GM12872 (cell line): ENCODE measurements around the gene GAPDH.

Source experiments
- CTCF ChIP-seq: IDR thresholded peaks from 3 replicates; pipeline ENCODE4 v1.5.1; 2011; ENCODE audit warnings: low read depth, mild to moderate bottlenecking, low read length, moderate library complexity; ENCODE audit not compliant: insufficient read depth

The GAPDH gene

GRCh38 chr12:6524648-6525047, 9.7 kb upstream of the GAPDH start:
- TF ChIP-seq CTCF, result no peak

- no peak for TF ChIP-seq CTCF
Measured at GRCh38 chr12:6526201-6526600, 8.1 kb upstream of the GAPDH start.

GRCh38 chr12:6526766-6527525, 7.4 kb upstream of the GAPDH start:
- TF ChIP-seq CTCF, result no peak

- no peak for TF ChIP-seq CTCF
Measured at GRCh38 chr12:6527711-6528110, 6.6 kb upstream of the GAPDH start.

GRCh38 chr12:6528539-6529235, 5.6 kb upstream of the GAPDH start:
- TF ChIP-seq CTCF, result no peak

GRCh38 chr12:6529291-6529737, 5.0 kb upstream of the GAPDH start:
- no peak for TF ChIP-seq CTCF

GRCh38 chr12:6530576-6531260, 3.6 kb upstream of the GAPDH start:
- no peak for TF ChIP-seq CTCF
